ENCODE measurements around the gene NRP2.

Gene NRP2

DNA sequence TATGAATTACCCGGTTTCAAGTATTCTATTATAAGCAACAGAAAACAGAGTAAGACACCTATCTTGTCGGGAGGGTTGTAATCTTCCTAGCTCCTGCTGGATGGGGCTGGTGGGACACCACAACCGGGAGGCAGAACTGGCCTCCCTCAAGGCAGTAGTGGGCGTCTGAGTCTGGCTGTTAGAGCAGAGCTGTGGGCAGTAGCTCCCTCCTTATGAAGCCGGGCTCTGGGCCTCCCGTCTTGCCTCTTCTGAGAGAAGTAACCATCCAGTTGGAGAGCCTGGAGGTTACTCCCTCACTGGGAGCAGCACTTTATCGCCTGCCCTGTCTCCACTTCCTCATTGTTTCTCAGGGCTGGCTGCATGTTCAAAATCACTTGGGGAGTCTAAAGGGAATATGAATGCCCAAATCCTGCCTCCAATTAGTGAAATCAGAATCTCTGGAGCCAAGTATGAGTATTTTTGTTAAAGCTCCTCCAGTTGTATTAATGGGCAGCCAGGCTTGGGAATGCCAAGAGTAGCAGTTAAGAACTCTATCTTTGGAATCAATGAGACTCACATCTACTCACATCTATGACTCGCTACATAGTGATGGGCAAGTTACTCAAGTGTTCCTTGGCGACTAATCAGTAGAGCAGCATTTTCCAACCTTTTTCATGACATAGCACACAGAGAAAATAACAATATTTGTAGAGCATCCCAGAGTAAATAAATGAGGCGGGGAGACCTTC lies 27.3 kb upstream of the NRP2 start:
- no peak overlapping the region for H3K4me3 ChIP-seq (ENCODE audit: low read depth, low read length)
- TF ChIP-seq, protein P1, sequence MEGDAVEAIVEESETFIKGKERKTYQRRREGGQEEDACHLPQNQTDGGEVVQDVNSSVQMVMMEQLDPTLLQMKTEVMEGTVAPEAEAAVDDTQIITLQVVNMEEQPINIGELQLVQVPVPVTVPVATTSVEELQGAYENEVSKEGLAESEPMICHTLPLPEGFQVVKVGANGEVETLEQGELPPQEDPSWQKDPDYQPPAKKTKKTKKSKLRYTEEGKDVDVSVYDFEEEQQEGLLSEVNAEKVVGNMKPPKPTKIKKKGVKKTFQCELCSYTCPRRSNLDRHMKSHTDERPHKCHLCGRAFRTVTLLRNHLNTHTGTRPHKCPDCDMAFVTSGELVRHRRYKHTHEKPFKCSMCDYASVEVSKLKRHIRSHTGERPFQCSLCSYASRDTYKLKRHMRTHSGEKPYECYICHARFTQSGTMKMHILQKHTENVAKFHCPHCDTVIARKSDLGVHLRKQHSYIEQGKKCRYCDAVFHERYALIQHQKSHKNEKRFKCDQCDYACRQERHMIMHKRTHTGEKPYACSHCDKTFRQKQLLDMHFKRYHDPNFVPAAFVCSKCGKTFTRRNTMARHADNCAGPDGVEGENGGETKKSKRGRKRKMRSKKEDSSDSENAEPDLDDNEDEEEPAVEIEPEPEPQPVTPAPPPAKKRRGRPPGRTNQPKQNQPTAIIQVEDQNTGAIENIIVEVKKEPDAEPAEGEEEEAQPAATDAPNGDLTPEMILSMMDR (conservative IDR thresholded peaks at IDR 0.05; ENCODE audit: low read depth, low read length) = no peak
- peak; percentile 45 for DNase-seq (ENCODE audit: low read depth)

DNA sequence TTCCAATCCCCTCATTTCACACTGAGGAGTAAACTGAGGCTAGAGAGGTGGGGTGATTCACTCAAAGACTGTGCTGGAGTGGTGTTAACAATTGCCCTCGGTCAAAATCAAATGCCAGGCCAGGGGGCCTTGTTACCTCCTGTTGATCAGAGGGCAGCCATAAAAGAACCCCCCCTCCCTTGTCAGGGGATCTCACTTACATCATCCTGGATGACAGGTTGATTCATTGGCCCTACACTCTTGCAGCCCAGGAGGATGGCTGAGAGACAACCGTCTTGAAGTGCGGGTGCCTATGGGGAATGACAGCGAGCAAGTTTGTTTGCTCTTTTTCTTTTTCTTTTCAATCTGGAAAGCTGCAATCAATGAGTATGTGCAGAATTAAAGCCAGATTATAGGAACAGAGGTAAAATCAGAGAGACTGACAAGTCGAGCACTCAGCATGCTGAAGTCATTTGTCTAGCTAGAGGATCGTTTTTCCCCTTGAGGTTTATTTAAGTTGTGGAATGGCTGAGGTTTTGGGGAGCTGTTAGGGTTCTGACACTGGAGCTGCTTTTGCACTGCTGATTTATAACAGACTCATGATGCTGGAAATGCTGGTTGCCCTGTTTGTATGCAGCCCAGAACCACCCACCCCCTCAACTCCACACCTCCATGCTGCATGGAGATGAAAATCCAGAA lies 26.4 kb upstream of the NRP2 start:
- TF ChIP-seq, protein P1 (conservative IDR thresholded peaks at IDR 0.05; ENCODE audit: low read depth, low read length) = no peak
- no peak for DNase-seq (ENCODE audit: low read depth)
- H3K4me3 ChIP-seq (ENCODE audit: low read depth, low read length) = no peak overlapping the region

DNA sequence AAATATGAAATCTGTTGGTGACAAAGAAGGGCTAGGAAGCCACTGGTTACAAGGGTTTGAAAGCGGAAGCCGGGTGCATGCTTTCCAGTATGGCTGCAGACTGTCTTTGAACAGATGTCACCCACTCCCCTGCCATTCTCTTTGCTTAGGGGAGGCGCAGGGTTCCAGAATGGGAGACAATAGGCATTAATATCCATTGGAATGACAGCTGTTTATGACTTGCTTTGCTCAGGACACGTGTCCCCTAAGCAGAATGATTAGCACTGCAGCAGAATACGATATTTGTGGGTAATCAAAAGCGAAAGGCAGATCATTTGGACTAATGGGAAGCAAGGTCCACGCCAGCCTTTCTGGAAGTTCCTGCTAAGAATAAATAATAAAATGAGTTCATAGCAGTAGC lies 25.8 kb upstream of the NRP2 start:
- no peak overlapping the region for H3K4me3 ChIP-seq (ENCODE audit: low read depth, low read length)
- DNase-seq (ENCODE audit: low read depth) = no peak
- TF ChIP-seq, protein P1 (conservative IDR thresholded peaks at IDR 0.05; ENCODE audit: low read depth, low read length) = no peak

- H3K4me3 ChIP-seq (ENCODE audit: low read depth, low read length) = no peak overlapping the region
- DNase-seq (ENCODE audit: low read depth) = no peak
- TF ChIP-seq, protein P1 (conservative IDR thresholded peaks at IDR 0.05; ENCODE audit: low read depth, low read length) = no peak
These were observed 25.4 kb upstream of the NRP2 start for GRCh38 chr2:205656941-205657340.

DNA sequence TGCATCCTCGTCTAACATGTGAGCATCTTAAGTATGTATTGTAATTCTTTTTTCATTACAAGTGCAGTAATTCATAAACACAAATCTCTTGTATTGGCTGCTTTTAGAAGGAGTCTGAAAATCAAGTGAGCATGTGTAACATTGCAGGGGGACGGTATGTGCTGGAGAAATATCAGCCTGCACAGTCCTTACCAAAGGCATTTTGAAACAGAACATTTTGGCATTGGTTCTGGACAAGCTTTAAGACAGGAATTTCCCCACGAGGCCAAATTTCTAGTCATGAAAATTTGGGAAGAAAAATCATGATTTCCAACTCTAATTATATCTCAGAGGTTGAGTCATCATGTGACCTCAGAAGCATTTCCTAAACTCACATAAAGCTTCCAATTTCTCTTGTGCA lies 24.7 kb upstream of the NRP2 start:
- TF ChIP-seq, protein P1 (conservative IDR thresholded peaks at IDR 0.05; ENCODE audit: low read depth, low read length) = no peak
- DNase-seq (ENCODE audit: low read depth) = peak; percentile 36
- no peak overlapping the region for H3K4me3 ChIP-seq (ENCODE audit: low read depth, low read length)

DNA sequence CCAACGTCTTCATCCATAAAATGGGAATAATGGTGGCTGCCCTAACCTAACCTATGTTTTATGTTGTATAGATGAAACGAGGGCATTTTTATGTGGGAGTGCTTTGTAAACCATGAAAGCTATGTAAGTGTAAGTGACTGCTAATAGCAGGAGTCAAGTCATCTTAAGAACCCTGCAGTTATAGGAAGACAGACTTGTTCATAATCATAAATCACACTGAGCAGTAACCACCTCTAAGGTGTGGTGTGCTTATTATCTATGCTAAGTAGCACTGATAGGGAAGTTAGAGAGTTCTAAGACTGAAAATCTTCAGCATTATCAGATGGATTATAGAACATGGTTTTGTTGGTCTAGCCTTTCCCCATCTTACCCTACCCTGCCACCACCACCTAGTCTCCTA lies 24.2 kb upstream of the NRP2 start:
- DNase-seq (ENCODE audit: low read depth) = no peak
- TF ChIP-seq, protein P1 (conservative IDR thresholded peaks at IDR 0.05; ENCODE audit: low read depth, low read length) = no peak
- H3K4me3 ChIP-seq (ENCODE audit: low read depth, low read length) = no peak overlapping the region

- DNase-seq (ENCODE audit: low read depth) = no peak
- TF ChIP-seq, protein P1 (conservative IDR thresholded peaks at IDR 0.05; ENCODE audit: low read depth, low read length) = no peak
- no peak overlapping the region for H3K4me3 ChIP-seq (ENCODE audit: low read depth, low read length)
These were observed 23.7 kb upstream of the NRP2 start for GRCh38 chr2:205658572-205658971.

All from choroid plexus epithelial cell (primary cell).